SU-DHL-6 (cell line): ENCODE measurements around the gene ANKRD63.

Experiments used
- EZH2phosphoT487 ChIP-seq: fragments of 200-600 bp; sonication (generic), shearing (Covaris generic); conservative IDR thresholded peaks from 2 replicates; pipeline ENCODE4 v1.6.1; 2018; ENCODE audit warnings: mild to moderate bottlenecking, antibody characterized with exemption, low read length, moderate library complexity, mixed read lengths
- TF ChIP-seq, protein P1 (sequence below): fragments of 200-600 bp; sonication (generic); IDR thresholded peaks from one replicate; pipeline ENCODE4 v1.5.1; 2017; ENCODE audit warnings: antibody characterized with exemption, mild to moderate bottlenecking, low read length, moderate library complexity; ENCODE audit not compliant: insufficient read depth, poor library complexity, severe bottlenecking

DNA sequence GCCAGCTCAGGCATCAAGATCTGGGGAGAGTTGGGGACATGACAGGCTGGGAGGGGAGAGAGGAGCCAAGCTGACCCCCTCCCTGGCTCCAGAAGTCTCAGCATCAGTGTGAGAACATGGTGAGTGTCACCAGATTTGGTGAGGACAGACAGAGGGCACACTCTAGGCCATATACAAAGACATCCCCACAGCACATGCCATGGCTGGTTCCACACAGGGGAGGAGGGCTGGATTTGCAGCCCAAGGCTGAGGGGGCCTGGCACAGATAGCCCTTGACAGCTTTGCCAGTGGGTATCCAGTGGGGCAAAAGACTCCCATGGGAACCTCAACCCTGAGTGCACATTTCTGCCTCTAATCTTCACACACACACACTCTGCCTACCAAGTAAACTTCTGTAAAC lies 10.1 kb upstream of the ANKRD63 start:
- TF ChIP-seq, protein P1, sequence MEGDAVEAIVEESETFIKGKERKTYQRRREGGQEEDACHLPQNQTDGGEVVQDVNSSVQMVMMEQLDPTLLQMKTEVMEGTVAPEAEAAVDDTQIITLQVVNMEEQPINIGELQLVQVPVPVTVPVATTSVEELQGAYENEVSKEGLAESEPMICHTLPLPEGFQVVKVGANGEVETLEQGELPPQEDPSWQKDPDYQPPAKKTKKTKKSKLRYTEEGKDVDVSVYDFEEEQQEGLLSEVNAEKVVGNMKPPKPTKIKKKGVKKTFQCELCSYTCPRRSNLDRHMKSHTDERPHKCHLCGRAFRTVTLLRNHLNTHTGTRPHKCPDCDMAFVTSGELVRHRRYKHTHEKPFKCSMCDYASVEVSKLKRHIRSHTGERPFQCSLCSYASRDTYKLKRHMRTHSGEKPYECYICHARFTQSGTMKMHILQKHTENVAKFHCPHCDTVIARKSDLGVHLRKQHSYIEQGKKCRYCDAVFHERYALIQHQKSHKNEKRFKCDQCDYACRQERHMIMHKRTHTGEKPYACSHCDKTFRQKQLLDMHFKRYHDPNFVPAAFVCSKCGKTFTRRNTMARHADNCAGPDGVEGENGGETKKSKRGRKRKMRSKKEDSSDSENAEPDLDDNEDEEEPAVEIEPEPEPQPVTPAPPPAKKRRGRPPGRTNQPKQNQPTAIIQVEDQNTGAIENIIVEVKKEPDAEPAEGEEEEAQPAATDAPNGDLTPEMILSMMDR: no peak
- no peak for TF ChIP-seq EZH2phosphoT487
